HG03575 (cell line): ENCODE data around the gene XPO4.
A peak's percentile ranks its signal among the peaks of the same experiment; 100 is the strongest.
"Not testable (repeated sequence)": the region's sequence is repeated elsewhere in the genome, so short reads cannot be mapped to it uniquely, and the experiment has no call there.

ENCODE experiments used
- ATAC-seq: cut with Tn5 transposase; IDR thresholded peaks from one replicate; pipeline ENCODE4 v1.9.1; 2021; ENCODE audit not compliant: unreplicated experiment, insufficient number of reproducible peaks, low FRiP score; ENCODE audit errors: extremely low read depth

Gene XPO4

GRCh38 chr13:20901668-20902437 lies 693 bp downstream of the XPO4 start:
- ATAC-seq = peak; percentile 9

GRCh38 chr13:20894245-20894644 lies 8.3 kb downstream of the XPO4 start:
- ATAC-seq = no peak

DNA sequence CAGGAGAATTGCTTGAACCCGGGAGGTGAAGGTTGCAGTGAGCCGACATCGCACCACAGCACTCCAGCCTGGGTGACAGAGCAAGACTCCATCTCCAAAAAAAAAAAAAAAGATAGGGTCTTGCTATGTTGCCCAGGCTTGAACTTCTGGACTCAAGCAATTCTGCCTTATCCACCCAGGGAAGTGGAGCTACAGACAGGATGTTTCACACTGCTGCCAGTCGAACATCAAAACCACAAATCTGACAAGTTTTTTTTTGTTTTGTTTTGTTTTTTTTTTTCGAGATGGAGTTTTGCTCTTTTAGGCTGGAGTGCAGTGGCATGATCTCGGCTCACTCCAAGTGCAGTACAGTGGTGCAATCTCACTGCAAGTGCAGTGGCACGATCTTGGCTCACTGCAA lies 10.8 kb downstream of the XPO4 start:
- no peak for ATAC-seq

GRCh38 chr13:20891034-20891433 lies 11.5 kb downstream of the XPO4 start:
- ATAC-seq = no peak

GRCh38 chr13:20890540-20890939 lies 12.0 kb downstream of the XPO4 start:
- ATAC-seq = not testable (repeated sequence)

GRCh38 chr13:20882206-20882605 lies 20.3 kb downstream of the XPO4 start:
- no peak for ATAC-seq

DNA sequence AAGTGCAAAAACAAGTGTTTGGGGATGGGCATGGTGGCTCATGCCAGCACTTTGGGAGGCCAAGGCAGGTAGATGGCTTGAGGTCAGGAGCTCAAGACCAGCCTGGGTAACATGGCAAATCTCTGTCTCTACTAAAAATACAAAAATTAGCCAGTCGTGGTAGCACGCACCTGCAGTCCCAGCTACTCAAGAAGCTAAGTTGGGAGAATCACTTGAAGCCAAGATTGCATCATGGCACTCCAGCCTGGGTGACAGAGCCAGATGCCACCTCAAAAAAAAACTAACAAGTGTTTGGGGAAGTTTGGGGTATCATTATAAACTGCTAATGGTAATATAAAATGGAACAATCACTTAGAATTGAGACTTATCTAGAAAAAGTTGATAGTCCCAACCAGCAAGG lies 24.6 kb downstream of the XPO4 start:
- no peak for ATAC-seq

DNA sequence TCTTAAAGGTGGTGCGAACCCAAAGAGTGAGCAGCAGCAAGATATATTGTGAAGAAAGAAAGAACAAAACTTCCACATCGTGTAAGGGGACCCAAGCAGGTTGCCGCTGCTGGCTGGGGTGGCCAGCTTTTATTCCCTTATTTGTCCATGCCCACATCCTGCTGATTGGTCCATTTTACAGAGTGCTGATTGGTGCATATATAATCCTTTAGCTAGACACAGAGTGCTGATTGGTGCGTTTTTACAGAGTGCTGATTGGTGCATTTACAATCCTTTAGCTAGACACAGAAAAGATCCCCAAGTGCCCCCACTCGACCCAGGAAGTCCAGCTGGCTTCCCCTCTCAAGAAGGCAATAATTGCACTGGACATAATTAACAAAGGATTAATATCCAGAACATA lies 25.7 kb downstream of the XPO4 start:
- ATAC-seq = not testable (repeated sequence)

DNA sequence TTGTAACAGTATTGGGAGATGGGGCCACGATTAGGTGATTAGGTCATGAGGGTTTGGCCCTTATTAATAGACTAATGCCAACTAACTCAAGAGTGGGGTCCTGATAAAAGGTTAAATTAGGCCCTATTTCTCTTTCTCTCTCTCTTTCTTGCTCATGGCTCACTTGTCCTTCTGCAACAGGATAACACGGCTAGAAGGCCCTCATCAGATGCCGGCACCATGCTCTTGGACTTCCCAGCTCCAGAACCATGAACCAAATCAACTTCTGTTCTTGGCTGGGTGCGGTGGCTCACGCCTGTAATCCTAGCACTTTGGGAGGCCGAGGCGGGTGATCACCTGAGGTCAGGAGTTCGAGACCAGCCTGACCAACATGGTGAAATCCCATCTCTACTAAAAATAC lies 28.1 kb downstream of the XPO4 start:
- not testable (repeated sequence) for ATAC-seq

DNA sequence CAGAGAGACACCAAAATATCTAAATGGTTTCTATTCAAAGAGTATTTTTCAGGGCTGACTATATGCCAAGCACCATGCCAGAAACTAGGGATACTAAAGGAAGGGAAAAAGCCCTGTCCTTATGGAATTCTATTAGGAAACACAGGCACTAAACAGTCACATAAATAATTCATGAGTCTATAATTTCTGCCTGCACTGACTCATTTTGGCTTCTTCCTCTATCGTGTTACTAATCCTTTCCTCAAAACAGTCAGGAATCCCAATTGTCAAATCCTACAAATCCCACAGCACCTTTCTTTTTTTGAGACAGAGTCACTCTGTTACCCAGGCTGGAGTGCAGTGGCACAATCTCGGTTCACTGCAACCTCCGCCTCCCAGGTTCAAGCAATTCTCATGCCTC lies 29.2 kb downstream of the XPO4 start:
- no peak for ATAC-seq

- ATAC-seq = no peak
These were observed 31.7 kb downstream of the XPO4 start for GRCh38 chr13:20870829-20871228.

GRCh38 chr13:20869540-20869939 lies 33.0 kb downstream of the XPO4 start:
- ATAC-seq = no peak

DNA sequence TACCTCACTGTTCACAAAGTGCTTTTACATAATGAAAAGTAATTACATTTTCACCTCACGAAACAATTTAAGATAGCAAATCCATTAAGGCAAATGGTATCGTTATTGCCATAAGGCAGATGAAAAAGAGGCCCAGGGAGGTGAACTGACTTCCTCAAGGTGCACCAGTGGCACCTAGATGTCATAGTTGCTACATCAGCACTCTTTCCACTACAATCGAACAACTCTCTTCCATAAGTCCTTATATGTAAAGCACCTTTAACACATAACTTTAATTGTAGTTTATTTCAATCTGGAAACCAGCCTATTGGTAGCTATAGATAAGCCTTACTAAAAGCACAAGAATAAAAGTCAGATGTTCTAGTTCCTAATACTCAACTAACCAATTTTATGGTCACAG lies 35.1 kb downstream of the XPO4 start:
- no peak for ATAC-seq

DNA sequence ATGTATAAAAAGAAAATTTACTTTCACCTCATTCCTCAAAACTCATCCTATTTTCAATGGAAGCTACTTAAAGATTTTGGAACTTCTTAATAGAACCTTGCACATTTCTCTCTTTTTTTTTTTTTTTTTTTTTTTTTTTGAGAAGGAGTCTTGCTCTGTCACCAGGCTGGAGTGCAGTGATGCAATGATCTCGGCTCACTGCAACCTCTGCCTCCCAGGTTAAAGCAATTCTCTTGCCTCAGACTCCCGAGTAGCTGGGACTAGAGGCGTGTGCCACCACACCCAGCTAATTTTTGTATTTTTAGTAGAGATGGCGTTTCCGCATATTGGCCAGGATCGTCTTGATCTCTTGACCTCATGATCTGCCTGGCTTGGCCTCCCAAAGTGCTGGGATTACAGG lies 40.9 kb downstream of the XPO4 start:
- not testable (repeated sequence) for ATAC-seq

DNA sequence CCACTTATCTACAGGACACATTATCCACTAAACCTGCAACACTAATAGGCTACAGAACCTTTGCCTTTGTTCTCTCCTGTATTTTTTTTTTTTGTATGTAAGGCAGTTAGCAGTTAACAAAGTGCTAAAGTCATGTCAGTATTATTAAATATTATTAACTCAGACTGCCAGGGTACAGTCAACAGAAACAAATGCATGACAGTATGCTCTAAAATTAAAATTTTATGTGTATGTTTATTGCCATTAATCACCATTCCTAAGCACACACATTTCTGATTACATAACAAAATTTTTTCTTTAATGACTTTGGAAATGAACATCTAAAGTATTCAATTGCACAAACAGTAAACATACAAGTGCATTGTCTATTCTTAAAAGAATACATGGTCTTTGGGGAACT lies 41.7 kb downstream of the XPO4 start:
- no peak for ATAC-seq

DNA sequence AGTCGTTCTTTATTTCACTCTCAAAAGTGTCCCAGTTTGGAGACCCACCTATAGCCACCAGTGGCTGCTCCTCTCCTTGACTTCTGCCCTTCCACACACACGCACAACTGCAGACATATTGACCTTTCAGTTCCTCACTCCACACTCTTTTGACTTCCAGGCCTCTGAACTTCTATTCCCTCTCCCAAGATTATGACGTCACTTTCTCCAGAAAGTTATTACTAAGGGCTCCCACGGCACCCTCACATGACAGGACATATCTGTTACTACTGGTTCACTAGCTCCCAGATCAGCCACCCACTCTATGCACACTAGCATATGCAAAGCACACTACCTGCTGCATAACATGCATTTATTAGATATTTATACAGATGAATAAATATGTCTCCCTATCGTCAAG lies 45.9 kb downstream of the XPO4 start:
- ATAC-seq = no peak

- ATAC-seq = no peak
These were observed 50.6 kb downstream of the XPO4 start for GRCh38 chr13:20851844-20852402.

GRCh38 chr13:20848944-20849343 lies 53.6 kb downstream of the XPO4 start:
- no peak for ATAC-seq

- no peak for ATAC-seq
These were observed 54.3 kb downstream of the XPO4 start for GRCh38 chr13:20848203-20848602.

- no peak for ATAC-seq
These were observed 55.2 kb downstream of the XPO4 start for GRCh38 chr13:20847296-20847695.

- no peak for ATAC-seq
These were observed 59.4 kb downstream of the XPO4 start for GRCh38 chr13:20843166-20843565.
